ENCODE results near the gene IL23R.

Gene IL23R

DNA sequence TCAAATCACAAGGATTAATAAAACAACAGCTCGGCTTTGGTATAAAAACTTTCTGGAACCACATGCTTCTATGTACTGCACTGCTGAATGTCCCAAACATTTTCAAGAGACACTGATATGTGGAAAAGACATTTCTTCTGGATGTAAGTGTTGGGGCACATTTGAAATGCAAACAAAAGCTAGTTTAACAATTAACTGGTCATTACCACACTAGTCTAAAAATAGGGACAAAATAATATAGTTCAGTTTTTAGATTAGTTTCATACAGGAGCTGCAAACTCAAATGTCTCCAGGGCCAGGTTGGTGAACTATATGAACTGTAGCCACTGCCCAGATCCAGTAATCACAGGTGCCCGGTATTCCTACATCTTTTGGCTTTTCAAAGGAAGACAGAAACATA, 3.2 kb downstream of the IL23R start:
- TF ChIP-seq, protein P1, sequence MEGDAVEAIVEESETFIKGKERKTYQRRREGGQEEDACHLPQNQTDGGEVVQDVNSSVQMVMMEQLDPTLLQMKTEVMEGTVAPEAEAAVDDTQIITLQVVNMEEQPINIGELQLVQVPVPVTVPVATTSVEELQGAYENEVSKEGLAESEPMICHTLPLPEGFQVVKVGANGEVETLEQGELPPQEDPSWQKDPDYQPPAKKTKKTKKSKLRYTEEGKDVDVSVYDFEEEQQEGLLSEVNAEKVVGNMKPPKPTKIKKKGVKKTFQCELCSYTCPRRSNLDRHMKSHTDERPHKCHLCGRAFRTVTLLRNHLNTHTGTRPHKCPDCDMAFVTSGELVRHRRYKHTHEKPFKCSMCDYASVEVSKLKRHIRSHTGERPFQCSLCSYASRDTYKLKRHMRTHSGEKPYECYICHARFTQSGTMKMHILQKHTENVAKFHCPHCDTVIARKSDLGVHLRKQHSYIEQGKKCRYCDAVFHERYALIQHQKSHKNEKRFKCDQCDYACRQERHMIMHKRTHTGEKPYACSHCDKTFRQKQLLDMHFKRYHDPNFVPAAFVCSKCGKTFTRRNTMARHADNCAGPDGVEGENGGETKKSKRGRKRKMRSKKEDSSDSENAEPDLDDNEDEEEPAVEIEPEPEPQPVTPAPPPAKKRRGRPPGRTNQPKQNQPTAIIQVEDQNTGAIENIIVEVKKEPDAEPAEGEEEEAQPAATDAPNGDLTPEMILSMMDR (IDR thresholded peaks at IDR 0.05; ENCODE audit: low read length) = no peak
- TF ChIP-seq EZH2 (IDR thresholded peaks at IDR 0.05; ENCODE audit: borderline replicate concordance, low read length) = no peak
- Histone ChIP-seq H3F3A (ENCODE audit: insufficient read depth, low read length) (no peaks in the 10 kb centered on the region), H3K27ac (ENCODE audit: low read depth, low read length, poor library complexity, severe bottlenecking) (no peak overlapping the region), H3K9ac (ENCODE audit: low read length) (no peak overlapping the region), H3K79me2 (ENCODE audit: insufficient read depth, low read length) (no peaks in the 10 kb centered on the region), H3K27me3 (ENCODE audit: insufficient read depth, low read length) (no peaks in the 10 kb centered on the region), H3K9me2 (ENCODE audit: low read depth, low read length) (no peaks in the 10 kb centered on the region), H3K4me2 (ENCODE audit: low read length) (no peak overlapping the region), H3K4me3 (ENCODE audit: low read depth, low read length, poor library complexity, severe bottlenecking) (no peak overlapping the region), H4K20me1 (ENCODE audit: insufficient read depth, low read length) (no peaks in the 10 kb centered on the region), H2AFZ (ENCODE audit: low read length) (no peak overlapping the region), H3K4me1 (ENCODE audit: insufficient read depth, low read length, severe bottlenecking) (no peaks in the 10 kb centered on the region), H3K36me3 (ENCODE audit: insufficient read depth, low read length) (no peaks in the 10 kb centered on the region), H3K9me3 (ENCODE audit: low read length) (no peaks in the 10 kb centered on the region)

DNA sequence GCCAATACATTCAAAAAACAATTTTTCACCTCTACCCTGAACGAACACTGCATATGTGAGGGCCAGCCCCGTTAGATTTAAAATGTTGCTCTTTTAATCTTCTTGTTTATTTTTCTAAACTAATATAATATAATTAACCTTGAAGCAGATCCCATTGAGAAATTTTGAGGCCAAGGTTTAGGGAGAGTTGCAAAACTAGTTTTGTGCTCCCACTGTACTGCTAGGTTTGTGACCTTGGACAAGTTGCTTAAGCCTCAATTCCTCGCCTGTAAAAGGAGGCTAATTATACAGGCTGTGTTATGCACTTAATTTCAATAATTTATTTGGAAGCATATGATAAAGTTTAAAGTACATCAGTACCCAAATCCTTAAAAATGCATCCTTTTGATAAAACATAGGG, 3.7 kb downstream of the IL23R start:
- H3K4me2 ChIP-seq (ENCODE audit: low read length) = no peak overlapping the region
- no peaks in the 10 kb centered on the region for H3K9me2 ChIP-seq (ENCODE audit: low read depth, low read length)
- H3K4me3 ChIP-seq (ENCODE audit: low read depth, low read length, poor library complexity, severe bottlenecking) = no peak overlapping the region
- no peaks in the 10 kb centered on the region for H3F3A ChIP-seq (ENCODE audit: insufficient read depth, low read length)
- H3K9ac ChIP-seq (ENCODE audit: low read length) = no peak overlapping the region
- no peak for TF ChIP-seq EZH2 (IDR thresholded peaks at IDR 0.05; ENCODE audit: borderline replicate concordance, low read length)
- TF ChIP-seq, protein P1 (IDR thresholded peaks at IDR 0.05; ENCODE audit: low read length) = no peak
- no peaks in the 10 kb centered on the region for H3K9me3 ChIP-seq (ENCODE audit: low read length)
- H3K4me1 ChIP-seq (ENCODE audit: insufficient read depth, low read length, severe bottlenecking) = no peaks in the 10 kb centered on the region
- no peaks in the 10 kb centered on the region for H3K79me2 ChIP-seq (ENCODE audit: insufficient read depth, low read length)
- H4K20me1 ChIP-seq (ENCODE audit: insufficient read depth, low read length) = no peaks in the 10 kb centered on the region
- no peak overlapping the region for H2AFZ ChIP-seq (ENCODE audit: low read length)
- no peaks in the 10 kb centered on the region for H3K36me3 ChIP-seq (ENCODE audit: insufficient read depth, low read length)
- H3K27ac ChIP-seq (ENCODE audit: low read depth, low read length, poor library complexity, severe bottlenecking) = no peak overlapping the region
- H3K27me3 ChIP-seq (ENCODE audit: insufficient read depth, low read length) = no peaks in the 10 kb centered on the region

DNA sequence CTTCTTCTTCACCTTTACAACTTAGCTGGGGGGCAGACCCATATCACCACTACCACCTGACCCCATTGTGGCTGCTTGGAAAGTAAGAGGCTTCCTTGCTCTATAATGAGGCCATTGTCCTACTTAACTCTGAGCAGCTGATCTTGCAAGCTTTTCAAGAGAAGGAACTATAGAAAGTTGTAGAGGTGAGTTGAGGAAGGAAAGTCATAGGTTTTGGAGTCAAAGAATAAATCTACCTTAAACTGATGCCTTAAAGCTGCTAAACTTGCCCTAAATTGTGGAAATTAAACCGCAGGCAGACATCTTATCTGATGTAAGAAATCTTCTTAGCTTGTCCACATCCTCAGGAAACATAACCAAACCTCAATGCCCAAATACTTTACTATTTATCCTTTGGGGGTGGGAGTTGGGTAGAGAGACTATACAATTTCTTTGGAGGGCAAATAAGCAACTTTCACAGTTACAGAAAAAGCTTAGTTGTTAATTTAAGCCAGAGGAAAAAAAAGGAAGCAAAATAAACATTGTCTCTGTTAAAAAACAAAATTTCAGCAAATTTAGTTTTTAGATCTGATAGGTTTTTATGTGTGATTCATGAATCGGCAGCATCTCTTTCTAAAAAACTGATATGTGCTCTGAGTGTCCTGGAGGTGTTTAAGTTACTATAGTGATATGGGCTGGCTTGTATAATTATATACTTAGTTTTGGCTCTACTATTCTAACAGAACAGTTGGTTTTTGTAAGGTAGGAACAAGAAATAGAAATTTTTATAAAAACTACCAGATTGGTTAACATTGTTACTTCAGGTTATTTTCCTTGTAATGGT, 4.7 kb downstream of the IL23R start:
- no peaks in the 10 kb centered on the region for H3K27me3 ChIP-seq (ENCODE audit: insufficient read depth, low read length)
- H3K9me2 ChIP-seq (ENCODE audit: low read depth, low read length) = no peaks in the 10 kb centered on the region
- no peak overlapping the region for H3K4me3 ChIP-seq (ENCODE audit: low read depth, low read length, poor library complexity, severe bottlenecking)
- no peaks in the 10 kb centered on the region for H3K9me3 ChIP-seq (ENCODE audit: low read length)
- H3K4me1 ChIP-seq (ENCODE audit: insufficient read depth, low read length, severe bottlenecking) = no peaks in the 10 kb centered on the region
- H3K36me3 ChIP-seq (ENCODE audit: insufficient read depth, low read length) = no peaks in the 10 kb centered on the region
- H3K79me2 ChIP-seq (ENCODE audit: insufficient read depth, low read length) = no peaks in the 10 kb centered on the region
- H3K4me2 ChIP-seq (ENCODE audit: low read length) = no peak overlapping the region
- H3K27ac ChIP-seq (ENCODE audit: low read depth, low read length, poor library complexity, severe bottlenecking) = no peak overlapping the region
- no peaks in the 10 kb centered on the region for H3F3A ChIP-seq (ENCODE audit: insufficient read depth, low read length)
- no peak overlapping the region for H2AFZ ChIP-seq (ENCODE audit: low read length)
- no peaks in the 10 kb centered on the region for H4K20me1 ChIP-seq (ENCODE audit: insufficient read depth, low read length)
- no peak overlapping the region for H3K9ac ChIP-seq (ENCODE audit: low read length)
- TF ChIP-seq EZH2 (IDR thresholded peaks at IDR 0.05; ENCODE audit: borderline replicate concordance, low read length) = no peak
- TF ChIP-seq, protein P1 (IDR thresholded peaks at IDR 0.05; ENCODE audit: low read length) = no peak
